ENCODE results near the gene RPP21.

The RPP21 gene

DNA sequence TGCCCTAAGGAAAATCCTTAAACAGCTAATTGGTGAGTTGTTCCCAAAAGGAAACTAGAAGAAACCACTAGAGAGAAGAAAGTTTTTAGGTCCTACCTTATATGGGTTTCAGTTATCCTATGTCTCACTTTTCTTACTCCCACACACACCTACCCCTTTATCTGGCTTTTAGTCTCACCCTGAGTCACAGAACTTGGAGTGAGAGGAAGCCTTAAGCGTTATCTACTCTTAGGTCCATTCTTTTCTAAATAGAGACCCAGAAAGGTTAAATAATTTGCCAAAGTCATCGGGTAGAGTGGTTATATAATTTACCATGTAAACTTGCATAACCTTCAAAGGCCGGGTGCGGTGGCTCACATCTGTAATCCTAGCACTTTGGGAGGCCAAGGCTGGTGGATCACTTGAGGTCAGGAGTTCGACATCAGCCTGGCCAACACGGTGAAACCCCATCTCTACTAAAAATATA, 4.3 kb upstream of the RPP21 start:
- Histone ChIP-seq H3K4me1 (ENCODE audit: insufficient read depth, low read length) (no peaks in the 10 kb centered on the region), H3K9ac (ENCODE audit: low read depth, low read length) (no peak overlapping the region), H3K27ac (ENCODE audit: low read length) (no peak overlapping the region), H3K4me3 (ENCODE audit: low read length) (no peak overlapping the region), H3K9me3 (ENCODE audit: insufficient read depth, low read depth, low read length) (no peaks in the 10 kb centered on the region), H3K27me3 (ENCODE audit: insufficient read depth, low read length) (no peaks in the 10 kb centered on the region), H3K36me3 (ENCODE audit: insufficient read depth, low read depth, low read length) (peaks cover 64% of the 10 kb centered on the region)

DNA sequence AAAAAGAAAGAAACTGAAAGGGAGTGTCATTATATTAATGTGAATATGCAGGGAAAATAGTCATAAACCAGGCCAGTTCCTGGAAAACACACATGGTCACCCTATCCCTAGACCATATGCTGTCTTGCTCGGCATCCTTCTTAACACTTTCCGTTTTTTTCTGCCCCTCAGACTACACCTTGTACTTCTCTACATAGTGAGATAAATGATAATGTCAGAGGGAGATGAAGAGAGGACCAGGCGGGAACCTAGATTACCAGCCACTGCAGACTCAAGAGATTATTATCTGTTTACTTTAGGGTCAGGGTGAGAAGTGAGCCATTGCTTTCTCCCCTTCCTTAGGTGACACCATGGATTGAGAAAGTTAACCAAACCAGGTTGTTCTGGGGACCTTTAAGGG, 3.7 kb upstream of the RPP21 start:
- no peak overlapping the region for H3K4me3 ChIP-seq (ENCODE audit: low read length)
- no peak overlapping the region for H3K27ac ChIP-seq (ENCODE audit: low read length)
- 0 out of 2 replicates have a peak, but pooled peaks cover 3% of the 10 kb centered on the region for H3K4me1 ChIP-seq (ENCODE audit: insufficient read depth, low read length)

DNA sequence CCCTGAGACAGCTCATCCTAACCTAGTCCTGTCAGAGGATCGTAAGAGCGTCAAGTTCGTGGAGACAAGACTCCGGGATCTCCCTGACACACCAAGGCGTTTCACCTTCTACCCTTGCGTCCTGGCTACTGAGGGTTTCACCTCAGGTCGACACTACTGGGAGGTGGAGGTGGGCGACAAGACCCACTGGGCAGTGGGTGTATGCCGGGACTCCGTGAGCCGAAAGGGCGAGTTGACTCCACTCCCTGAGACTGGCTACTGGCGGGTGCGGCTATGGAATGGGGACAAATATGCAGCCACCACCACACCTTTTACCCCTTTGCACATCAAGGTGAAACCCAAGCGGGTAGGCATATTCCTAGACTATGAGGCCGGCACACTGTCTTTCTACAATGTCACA, 3.2 kb upstream of the RPP21 start:
- H3K27me3 ChIP-seq (ENCODE audit: insufficient read depth, low read length) = no peaks in the 10 kb centered on the region
- H3K36me3 ChIP-seq (ENCODE audit: insufficient read depth, low read depth, low read length) = peaks cover 59% of the 10 kb centered on the region
- no peak overlapping the region for H3K4me3 ChIP-seq (ENCODE audit: low read length)
- no peak overlapping the region for H3K9ac ChIP-seq (ENCODE audit: low read depth, low read length)
- H3K9me3 ChIP-seq (ENCODE audit: insufficient read depth, low read depth, low read length) = no peaks in the 10 kb centered on the region
- no peak overlapping the region for H3K27ac ChIP-seq (ENCODE audit: low read length)
- H3K4me1 ChIP-seq (ENCODE audit: insufficient read depth, low read length) = 0 out of 2 replicates have a peak, but pooled peaks cover 3% of the 10 kb centered on the region

More for the DNA sequence above, 3.7 kb upstream of the RPP21 start:
- H3K36me3 ChIP-seq (ENCODE audit: insufficient read depth, low read depth, low read length) = peaks cover 59% of the 10 kb centered on the region
- no peaks in the 10 kb centered on the region for H3K9me3 ChIP-seq (ENCODE audit: insufficient read depth, low read depth, low read length)
- H3K9ac ChIP-seq (ENCODE audit: low read depth, low read length) = no peak overlapping the region
- no peaks in the 10 kb centered on the region for H3K27me3 ChIP-seq (ENCODE audit: insufficient read depth, low read length)

DNA sequence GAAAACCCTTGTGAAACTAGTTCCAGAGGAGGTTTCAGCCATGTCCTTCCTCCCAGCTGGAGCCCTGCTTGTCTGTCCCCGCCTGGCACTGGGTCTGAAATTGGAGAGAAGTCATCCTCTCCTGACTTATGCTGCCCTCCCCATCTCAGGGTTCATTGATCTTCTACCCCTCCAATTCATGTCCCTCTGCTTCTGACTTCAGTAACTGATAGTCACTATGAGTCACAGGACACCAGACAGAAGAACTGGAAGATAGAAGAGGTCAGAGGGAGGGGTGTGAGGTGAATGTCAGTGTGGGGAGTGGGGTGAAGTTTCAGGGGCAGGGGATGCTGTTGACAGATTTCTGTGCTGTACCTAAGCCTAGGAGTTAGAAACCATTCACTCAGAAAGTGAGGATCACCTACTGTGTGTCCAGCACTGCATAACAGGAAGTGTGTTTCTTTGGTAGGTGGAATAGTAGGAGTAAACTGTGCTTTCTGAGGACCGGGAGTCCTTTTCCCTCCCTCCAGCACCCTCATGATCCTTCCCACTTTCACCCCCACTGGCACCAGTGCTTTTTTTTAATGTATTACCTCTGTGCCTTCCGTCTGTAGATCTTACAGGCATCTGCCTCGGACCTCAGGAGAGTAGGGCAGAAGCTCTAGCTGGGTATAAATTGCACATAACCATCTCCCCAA, 627 bp upstream of the RPP21 start:
- H3K9ac ChIP-seq (ENCODE audit: low read depth, low read length) = no peak overlapping the region

DNA sequence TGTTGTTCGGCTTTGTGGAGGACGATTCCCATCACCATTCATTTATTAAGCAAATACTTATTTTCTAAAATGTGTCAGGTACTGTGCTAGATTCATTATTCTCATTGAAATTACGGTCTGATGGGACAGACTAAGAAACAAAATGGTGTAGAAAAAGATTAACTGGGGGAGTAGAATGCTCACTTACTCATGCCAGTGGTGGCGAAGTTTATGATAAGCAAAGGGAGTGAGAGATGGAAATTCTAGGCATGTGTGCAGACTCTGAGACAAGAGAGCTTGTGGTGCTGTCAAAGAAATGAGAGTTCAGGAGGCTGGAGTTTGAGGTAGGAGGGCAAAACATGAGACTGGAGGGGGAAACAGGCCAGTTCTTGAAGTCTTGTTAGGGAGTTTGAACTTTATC, 896 bp downstream of the RPP21 start:
- H3K27ac ChIP-seq (ENCODE audit: low read length) = no peak overlapping the region
- H3K9me3 ChIP-seq (ENCODE audit: insufficient read depth, low read depth, low read length) = no peaks in the 10 kb centered on the region
- H3K4me3 ChIP-seq (ENCODE audit: low read length) = peak overlapping the region; percentile 86
- peaks cover 28% of the 10 kb centered on the region for H3K36me3 ChIP-seq (ENCODE audit: insufficient read depth, low read depth, low read length)
- H3K9ac ChIP-seq (ENCODE audit: low read depth, low read length) = peak overlapping the region; percentile 91; the same call in 1 of the 2 replicates
- H3K4me1 ChIP-seq (ENCODE audit: insufficient read depth, low read length) = 0 out of 2 replicates have a peak, but pooled peaks cover 3% of the 10 kb centered on the region
- H3K27me3 ChIP-seq (ENCODE audit: insufficient read depth, low read length) = no peaks in the 10 kb centered on the region

More for the DNA sequence above, 627 bp upstream of the RPP21 start:
- no peaks in the 10 kb centered on the region for H3K9me3 ChIP-seq (ENCODE audit: insufficient read depth, low read depth, low read length)
- 0 out of 2 replicates have a peak, but pooled peaks cover 3% of the 10 kb centered on the region for H3K4me1 ChIP-seq (ENCODE audit: insufficient read depth, low read length)
- peaks cover 43% of the 10 kb centered on the region for H3K36me3 ChIP-seq (ENCODE audit: insufficient read depth, low read depth, low read length)
- no peaks in the 10 kb centered on the region for H3K27me3 ChIP-seq (ENCODE audit: insufficient read depth, low read length)
- no peak overlapping the region for H3K27ac ChIP-seq (ENCODE audit: low read length)
- H3K4me3 ChIP-seq (ENCODE audit: low read length) = peak overlapping the region; percentile 86; the same call in 1 of the 2 replicates

DNA sequence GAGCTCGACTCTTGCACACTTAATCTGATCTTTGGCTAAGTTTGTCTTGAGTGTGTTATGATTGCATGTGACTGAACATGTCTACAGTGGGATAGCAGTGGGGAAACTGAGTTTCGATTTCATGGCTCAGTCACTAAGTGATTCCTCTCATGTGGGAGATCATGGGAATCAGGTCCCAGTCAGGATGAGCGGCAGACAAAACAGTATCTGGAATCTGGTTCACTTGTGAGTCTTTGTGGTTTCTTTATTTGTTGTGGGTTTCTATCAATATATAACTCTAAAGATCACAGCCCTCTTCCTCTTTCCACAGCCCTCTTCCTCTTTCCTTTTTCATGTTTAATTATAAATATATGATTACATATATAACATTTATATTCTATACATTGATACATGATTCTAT, 4.0 kb downstream of the RPP21 start:
- H3K4me3 ChIP-seq (ENCODE audit: low read length) = no peak overlapping the region
- no peaks in the 10 kb centered on the region for H3K9me3 ChIP-seq (ENCODE audit: insufficient read depth, low read depth, low read length)
- H3K36me3 ChIP-seq (ENCODE audit: insufficient read depth, low read depth, low read length) = peaks cover 13% of the 10 kb centered on the region
- no peak overlapping the region for H3K27ac ChIP-seq (ENCODE audit: low read length)
- H3K27me3 ChIP-seq (ENCODE audit: insufficient read depth, low read length) = no peaks in the 10 kb centered on the region
- H3K4me1 ChIP-seq (ENCODE audit: insufficient read depth, low read length) = 0 out of 2 replicates have a peak, but pooled peaks cover 3% of the 10 kb centered on the region
- H3K9ac ChIP-seq (ENCODE audit: low read depth, low read length) = no peak overlapping the region

DNA sequence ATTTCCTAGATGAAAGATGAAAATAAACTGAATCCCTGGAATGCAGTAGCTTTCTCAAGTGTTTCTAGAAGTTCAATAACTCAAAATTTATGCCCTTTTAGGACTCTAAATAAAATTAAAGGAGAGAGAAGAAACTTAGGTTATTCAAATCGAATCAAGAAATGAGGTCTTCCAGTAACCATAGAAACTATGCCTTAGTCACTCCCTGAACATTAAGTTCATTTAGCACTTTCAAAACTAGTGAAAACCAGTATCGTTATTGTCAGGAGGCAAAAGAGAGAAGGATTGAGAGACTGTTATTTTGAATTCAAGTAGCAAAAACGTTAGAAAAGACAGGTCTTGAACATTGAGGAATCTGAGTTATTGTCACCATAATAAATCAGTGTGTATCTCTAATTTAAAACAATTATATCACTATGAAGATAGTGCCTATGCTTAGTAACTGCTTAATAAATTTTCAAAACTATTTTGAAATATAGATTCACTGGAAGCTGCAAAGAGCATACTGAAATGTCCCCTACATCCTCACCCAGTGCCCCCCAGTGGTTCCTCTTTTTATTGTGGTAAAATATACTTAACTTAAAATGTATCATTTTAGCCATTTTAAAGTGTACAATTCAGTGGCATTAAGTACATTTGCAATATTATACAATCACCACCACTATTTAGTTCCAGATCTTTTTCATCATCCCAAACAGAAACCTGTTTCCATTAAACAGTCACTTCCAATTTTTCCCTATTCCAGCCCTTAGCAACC, 4.6 kb downstream of the RPP21 start:
- H3K27ac ChIP-seq (ENCODE audit: low read length) = no peak overlapping the region
- H3K36me3 ChIP-seq (ENCODE audit: insufficient read depth, low read depth, low read length) = peaks cover 13% of the 10 kb centered on the region

DNA sequence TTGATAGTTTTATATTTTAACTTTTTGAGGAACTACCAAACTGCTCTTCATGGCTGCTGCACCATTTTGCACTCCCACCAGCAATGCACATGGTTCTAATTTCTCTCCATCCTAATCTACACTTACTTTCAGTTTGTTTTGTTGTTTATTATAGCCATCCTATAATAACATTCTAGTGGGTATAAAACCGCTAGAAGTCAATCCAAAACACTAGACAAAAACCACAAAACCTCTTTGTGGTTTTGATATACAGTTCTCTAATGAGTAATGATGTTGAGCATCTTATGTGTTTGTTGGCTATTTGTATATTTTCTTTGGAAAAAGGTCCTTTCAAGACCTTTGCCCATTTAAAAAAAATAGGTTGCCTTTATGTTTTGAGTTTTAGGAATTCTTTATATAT, 5.6 kb downstream of the RPP21 start:
- H3K36me3 ChIP-seq (ENCODE audit: insufficient read depth, low read depth, low read length) = peaks cover 13% of the 10 kb centered on the region
- no peak overlapping the region for H3K27ac ChIP-seq (ENCODE audit: low read length)
- no peaks in the 10 kb centered on the region for H3K27me3 ChIP-seq (ENCODE audit: insufficient read depth, low read length)
- no peaks in the 10 kb centered on the region for H3K9me3 ChIP-seq (ENCODE audit: insufficient read depth, low read depth, low read length)
- no peak overlapping the region for H3K4me3 ChIP-seq (ENCODE audit: low read length)
- H3K9ac ChIP-seq (ENCODE audit: low read depth, low read length) = no peak overlapping the region
- H3K4me1 ChIP-seq (ENCODE audit: insufficient read depth, low read length) = 0 out of 2 replicates have a peak, but pooled peaks cover 3% of the 10 kb centered on the region

More for the DNA sequence above, 4.6 kb downstream of the RPP21 start:
- Histone ChIP-seq H3K27me3 (ENCODE audit: insufficient read depth, low read length) (no peaks in the 10 kb centered on the region), H3K9me3 (ENCODE audit: insufficient read depth, low read depth, low read length) (no peaks in the 10 kb centered on the region), H3K4me3 (ENCODE audit: low read length) (no peak overlapping the region), H3K4me1 (ENCODE audit: insufficient read depth, low read length) (0 out of 2 replicates have a peak, but pooled peaks cover 3% of the 10 kb centered on the region), H3K9ac (ENCODE audit: low read depth, low read length) (no peak overlapping the region)

DNA sequence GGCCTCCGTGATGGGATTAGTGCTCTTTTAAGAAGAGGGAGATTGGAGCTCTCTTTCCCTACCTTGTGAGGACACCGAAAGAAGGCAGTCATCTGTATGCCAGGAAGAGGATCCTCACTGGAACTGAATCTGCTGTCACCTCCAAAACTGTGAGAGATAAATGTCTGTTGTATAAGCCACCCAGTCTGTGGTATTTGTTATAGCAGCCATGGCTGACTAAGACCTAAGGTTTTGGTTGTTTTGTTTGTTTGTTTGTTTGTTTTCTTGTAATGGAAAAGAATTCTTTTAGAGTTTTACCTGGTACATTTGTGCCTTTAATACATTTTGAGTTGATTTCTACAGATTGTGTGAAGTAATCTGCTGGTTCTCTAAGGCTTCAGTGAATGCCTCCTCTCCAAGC, 7.6 kb downstream of the RPP21 start:
- Histone ChIP-seq H3K4me3 (ENCODE audit: low read length) (no peak overlapping the region), H3K27ac (ENCODE audit: low read length) (no peak overlapping the region), H3K9me3 (ENCODE audit: insufficient read depth, low read depth, low read length) (no peaks in the 10 kb centered on the region), H3K4me1 (ENCODE audit: insufficient read depth, low read length) (no peaks in the 10 kb centered on the region), H3K36me3 (ENCODE audit: insufficient read depth, low read depth, low read length) (peaks cover under 1% of the 10 kb centered on the region; the same call in 1 of the 2 replicates), H3K9ac (ENCODE audit: low read depth, low read length) (no peak overlapping the region), H3K27me3 (ENCODE audit: insufficient read depth, low read length) (no peaks in the 10 kb centered on the region)

DNA sequence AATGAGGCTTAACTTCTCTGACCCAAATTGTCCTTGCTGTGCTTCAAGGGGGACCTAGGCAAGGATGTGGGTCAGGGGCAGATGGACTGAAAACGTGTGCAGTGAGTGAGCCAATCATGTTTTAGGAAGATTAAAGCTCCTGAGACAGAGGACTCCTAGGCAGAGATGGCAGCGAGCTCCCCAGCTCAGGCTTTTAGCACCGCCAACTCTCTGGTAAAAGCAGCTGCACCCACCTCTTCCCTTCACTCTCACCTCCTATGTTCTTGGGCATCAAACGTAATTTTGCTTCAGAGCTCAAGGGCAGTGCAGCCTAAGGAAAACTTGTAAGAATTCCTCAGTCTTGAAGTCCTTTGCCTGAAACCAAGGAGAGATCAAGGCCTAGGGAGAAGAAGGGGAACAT, 10.3 kb downstream of the RPP21 start:
- Histone ChIP-seq H3K9me3 (ENCODE audit: insufficient read depth, low read depth, low read length) (no peaks in the 10 kb centered on the region), H3K27ac (ENCODE audit: low read length) (no peak overlapping the region), H3K36me3 (ENCODE audit: insufficient read depth, low read depth, low read length) (no peaks in the 10 kb centered on the region), H3K9ac (ENCODE audit: low read depth, low read length) (no peak overlapping the region), H3K4me3 (ENCODE audit: low read length) (no peak overlapping the region), H3K27me3 (ENCODE audit: insufficient read depth, low read length) (peaks cover 26% of the 10 kb centered on the region), H3K4me1 (ENCODE audit: insufficient read depth, low read length) (no peaks in the 10 kb centered on the region)

DNA sequence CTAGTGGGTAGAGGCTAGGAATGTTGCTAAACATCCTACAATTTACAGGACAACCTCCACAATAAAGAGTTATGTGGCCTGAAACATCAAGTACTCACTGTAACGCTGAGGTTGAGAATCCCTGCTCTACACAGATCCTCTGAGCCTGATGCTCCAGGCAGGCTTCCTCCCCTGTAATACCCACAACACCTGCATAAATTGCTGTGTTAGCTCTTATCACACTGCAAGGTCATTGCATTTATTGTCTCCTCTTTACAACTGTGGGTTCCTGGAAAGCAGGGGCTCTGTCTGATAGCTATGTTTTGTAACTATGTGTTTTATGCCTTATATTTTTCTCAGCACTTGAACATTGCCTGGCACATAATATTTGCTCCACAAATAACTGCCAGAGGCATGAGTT, 11.6 kb downstream of the RPP21 start:
- Histone ChIP-seq H3K27me3 (ENCODE audit: insufficient read depth, low read length) (peaks cover 34% of the 10 kb centered on the region), H3K4me3 (ENCODE audit: low read length) (no peak overlapping the region), H3K9me3 (ENCODE audit: insufficient read depth, low read depth, low read length) (no peaks in the 10 kb centered on the region), H3K27ac (ENCODE audit: low read length) (no peak overlapping the region), H3K4me1 (ENCODE audit: insufficient read depth, low read length) (no peaks in the 10 kb centered on the region), H3K9ac (ENCODE audit: low read depth, low read length) (no peak overlapping the region), H3K36me3 (ENCODE audit: insufficient read depth, low read depth, low read length) (no peaks in the 10 kb centered on the region)

All from iPS-20b (cell line).